ENCODE measurements around the gene NOL3.

Gene NOL3

DNA sequence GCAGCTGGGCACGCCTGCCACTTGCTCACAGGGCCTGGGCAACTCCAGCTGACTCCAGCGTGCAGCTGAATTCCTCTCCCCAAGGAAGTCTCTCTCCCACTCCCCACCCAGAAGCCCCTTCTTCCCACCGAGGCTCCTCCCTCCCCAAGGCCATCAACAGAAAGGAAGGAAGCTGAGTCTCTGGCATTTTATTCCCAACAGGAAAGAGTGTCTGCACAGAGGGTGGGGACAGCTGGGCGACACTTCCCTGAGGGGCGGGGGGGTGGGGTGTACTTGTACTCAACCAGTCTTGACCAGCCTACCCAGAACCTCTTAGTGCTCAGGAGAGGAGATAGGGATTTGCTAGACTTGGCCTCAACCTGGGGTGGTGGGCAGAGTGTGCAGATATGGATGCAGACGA lies 19.7 kb downstream of the NOL3 start, which contains the start of gene EXOC3L1:
EXOC3L1 (minus strand) TSS at position 96 of the 400 bp plus-strand sequence. CDS start 460 bp downstream, outside the sequence.
- no peak for DNase-seq (ENCODE audit: low read depth in 3 of 3)

- no peak for DNase-seq (ENCODE audit: low read depth in 3 of 3)
These were observed 20.4 kb downstream of the NOL3 start for GRCh38 chr16:67190448-67191399.

GRCh38 chr16:67191411-67191994 lies 21.2 kb downstream of the NOL3 start:
- DNase-seq (ENCODE audit: low read depth in 3 of 3): no peak

DNA sequence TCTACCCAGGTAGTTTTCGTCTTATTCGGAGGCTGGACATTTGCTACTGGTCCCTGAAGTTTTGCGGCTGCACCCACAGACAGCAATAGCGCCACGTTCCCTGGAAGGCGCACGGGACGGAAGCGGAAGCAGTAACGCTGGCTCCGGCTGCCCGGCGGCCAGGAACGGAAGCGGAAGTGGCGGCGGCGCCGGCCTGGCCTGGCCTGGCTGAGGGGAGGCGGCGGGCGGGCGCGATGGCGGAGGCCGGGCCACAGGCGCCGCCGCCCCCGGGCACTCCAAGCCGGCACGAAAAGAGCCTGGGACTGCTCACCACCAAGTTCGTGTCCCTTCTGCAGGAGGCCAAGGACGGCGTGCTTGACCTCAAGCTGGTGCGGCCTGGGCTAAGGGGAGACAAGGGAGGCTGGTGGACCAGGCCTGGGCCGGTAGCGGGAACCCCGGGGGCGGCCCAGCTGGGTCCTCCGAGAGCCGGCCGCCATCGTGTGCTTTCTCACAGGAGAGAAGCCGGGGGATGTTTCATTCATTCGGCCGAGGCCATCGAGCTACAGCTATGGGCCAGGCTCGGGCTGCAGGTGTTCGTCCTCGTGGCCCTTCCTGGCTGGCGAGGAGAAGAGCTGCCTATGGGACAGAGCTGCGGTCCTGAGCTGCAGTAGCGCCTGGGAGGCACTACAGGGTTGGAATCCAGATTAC lies 21.8 kb downstream of the NOL3 start, which contains the start of gene E2F4:
E2F4 (plus strand) TSS at position 161 of the 687 bp plus-strand sequence; CDS start at position 234, 73 bp downstream.
- peak; percentile 80 to 84 (median 81) for DNase-seq (ENCODE audit: low read depth in 3 of 3)

- no peak for DNase-seq (ENCODE audit: low read depth in 3 of 3)
These were observed 22.5 kb downstream of the NOL3 start for GRCh38 chr16:67192781-67193361.

- no peak for DNase-seq (ENCODE audit: low read depth in 3 of 3)
These were observed 23.2 kb downstream of the NOL3 start for GRCh38 chr16:67193536-67193935.

GRCh38 chr16:67194260-67194659 lies 23.9 kb downstream of the NOL3 start:
- no peak for DNase-seq (ENCODE audit: low read depth in 3 of 3)

DNA sequence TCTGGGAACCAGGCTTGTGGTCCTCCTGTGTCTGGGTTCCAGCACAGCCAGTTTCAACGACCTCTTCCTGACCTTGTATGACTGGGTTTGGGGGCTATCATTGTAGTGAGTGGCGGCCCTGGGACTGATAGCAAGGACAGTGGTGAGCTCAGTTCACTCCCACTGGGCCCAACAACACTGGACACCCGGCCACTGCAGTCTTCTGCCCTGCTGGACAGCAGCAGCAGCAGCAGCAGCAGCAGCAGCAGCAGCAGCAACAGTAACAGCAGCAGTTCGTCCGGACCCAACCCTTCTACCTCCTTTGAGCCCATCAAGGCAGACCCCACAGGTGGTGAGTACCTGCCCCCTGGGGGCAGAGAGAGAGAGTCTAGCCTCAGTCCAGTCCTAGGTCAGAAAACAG lies 25.3 kb downstream of the NOL3 start:
- DNase-seq (ENCODE audit: low read depth in 3 of 3): no peak

- DNase-seq (ENCODE audit: low read depth in 3 of 3): no peak
These were observed 26.5 kb downstream of the NOL3 start for GRCh38 chr16:67196881-67197280.

DNA sequence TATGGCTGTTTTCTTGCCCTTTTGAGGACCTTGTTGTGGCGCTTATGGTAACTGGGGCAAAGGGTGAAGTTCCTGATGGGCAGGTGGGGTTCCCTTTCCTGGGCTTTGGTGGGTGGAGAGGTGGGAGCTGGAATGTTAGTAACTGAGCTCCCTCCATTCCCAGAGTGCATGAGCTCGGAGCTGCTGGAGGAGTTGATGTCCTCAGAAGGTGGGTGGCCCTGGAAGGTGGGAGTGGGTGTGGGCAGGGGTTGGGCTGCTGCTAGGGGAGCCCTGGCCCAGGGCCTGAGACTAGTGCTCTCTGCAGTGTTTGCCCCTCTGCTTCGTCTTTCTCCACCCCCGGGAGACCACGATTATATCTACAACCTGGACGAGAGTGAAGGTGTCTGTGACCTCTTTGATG lies 27.4 kb downstream of the NOL3 start:
- DNase-seq (ENCODE audit: low read depth in 3 of 3): no peak

GRCh38 chr16:67198238-67198734 lies 27.9 kb downstream of the NOL3 start:
- DNase-seq (ENCODE audit: low read depth in 3 of 3): no peak

- DNase-seq (ENCODE audit: low read depth in 3 of 3): no peak
These were observed 28.9 kb downstream of the NOL3 start, which contains the start of gene ELMO3 for GRCh38 chr16:67199011-67199807. TSS of gene ELMO3 (plus strand) at chr16:67199131. CDS start at chr16:67199327, 196 bp downstream.

GRCh38 chr16:67199808-67200198 lies 29.5 kb downstream of the NOL3 start:
- no peak for DNase-seq (ENCODE audit: low read depth in 3 of 3)

DNA sequence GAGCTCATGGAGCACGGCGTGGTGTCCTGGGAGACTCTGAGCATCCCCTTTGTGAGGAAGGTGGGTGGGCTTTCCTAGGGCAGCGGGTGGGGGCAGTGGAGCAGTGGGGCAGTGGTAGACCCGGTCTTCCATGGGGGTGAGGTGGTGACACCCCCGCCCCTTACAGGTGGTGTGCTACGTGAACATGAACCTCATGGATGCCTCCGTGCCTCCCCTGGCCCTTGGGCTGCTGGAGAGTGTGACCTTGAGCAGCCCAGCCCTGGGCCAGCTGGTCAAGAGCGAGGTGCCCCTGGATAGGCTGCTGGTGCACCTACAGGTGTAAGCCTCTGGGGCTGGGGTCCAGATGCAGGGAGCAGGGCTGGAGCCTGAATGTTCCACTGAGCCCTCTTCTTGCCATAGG lies 30.2 kb downstream of the NOL3 start:
- no peak for DNase-seq (ENCODE audit: low read depth in 3 of 3)

GRCh38 chr16:67201411-67202345 lies 31.3 kb downstream of the NOL3 start:
- DNase-seq (ENCODE audit: low read depth in 3 of 3): no peak

DNA sequence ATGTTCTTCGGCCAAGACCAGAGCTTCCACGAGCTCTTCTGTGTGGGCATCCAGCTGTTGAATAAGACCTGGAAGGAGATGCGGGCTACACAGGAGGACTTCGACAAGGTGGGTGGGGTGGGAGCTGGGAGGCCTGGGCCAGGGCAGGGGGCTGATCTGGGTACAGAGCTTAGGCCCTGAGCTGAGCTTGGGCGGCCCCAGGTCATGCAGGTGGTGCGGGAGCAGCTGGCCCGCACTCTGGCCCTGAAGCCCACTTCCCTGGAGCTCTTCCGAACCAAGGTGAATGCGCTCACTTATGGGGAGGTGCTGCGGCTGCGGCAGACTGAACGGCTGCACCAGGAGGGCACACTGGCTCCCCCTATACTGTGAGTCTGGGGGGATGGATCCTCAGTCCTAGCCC lies 32.1 kb downstream of the NOL3 start:
- DNase-seq (ENCODE audit: low read depth in 3 of 3): no peak

DNA sequence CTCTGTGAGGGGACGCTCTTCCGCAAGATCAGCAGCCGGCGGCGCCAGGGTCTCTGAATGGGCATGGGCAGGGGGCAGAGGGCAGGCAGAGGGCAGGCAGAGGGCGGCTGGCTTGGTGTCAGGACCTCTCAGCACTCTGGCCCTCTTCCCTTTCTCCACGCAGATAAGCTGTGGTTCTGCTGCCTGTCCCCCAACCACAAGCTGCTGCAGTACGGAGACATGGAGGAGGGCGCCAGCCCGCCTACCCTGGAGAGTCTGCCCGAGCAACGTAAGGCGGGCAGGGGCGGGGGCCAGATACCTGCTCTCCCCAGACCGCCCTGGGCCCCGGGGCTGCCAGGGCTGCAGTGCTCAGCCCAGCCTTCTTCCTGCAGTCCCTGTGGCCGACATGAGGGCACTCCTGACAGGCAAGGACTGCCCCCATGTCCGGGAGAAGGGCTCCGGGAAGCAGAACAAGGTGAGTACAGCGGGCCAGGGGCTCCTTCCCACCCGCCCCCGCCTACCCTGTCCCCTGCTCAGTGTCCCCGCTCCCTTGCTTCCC lies 32.7 kb downstream of the NOL3 start:
- DNase-seq (ENCODE audit: low read depth in 3 of 3): no peak

DNA sequence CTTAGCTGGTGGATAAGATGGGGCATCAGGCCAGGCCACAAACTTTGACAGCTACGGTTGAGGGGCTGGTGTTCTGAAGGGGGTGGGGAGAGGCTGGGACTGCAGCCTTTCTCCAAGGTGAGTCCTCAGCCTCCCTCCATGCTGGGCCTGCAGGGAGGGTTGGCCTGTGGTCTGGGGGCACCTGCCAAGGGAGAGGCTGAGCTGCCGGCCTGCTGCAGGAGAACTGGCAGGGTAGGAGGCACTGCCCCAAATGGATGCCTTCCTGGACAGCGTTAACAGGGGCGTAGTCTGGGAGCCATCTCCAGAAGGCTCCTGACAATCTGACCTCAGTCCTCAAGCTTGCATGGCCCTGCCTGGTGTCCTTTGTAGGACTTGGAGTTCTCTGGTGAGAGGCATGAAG lies 33.7 kb downstream of the NOL3 start:
- DNase-seq (ENCODE audit: low read depth in 3 of 3): no peak

GRCh38 chr16:67206129-67206837 lies 35.9 kb downstream of the NOL3 start:
- DNase-seq (ENCODE audit: low read depth in 3 of 3): no peak

Data from stimulated activated CD4-positive, alpha-beta T cell treated with anti-CD3 and anti-CD28 coated beads, TNF-alpha, amount 100 ng/mL, for 48 hours (primary cell).